Keratinocyte (primary cell): ENCODE results near the gene ARHGAP5. TPM values are rescaled to one million over a fixed set of nuclear protein-coding genes. Genes with fewer than 3 reads are reported as not detected.

Experiments
- DNase-seq: peaks from one replicate; pipeline ENCODE4 v3.0.0-alpha.2; 2011; ENCODE audit warnings: low read depth, missing footprints, low spot score
- FAIRE-seq: peaks from 2 replicates; lab custom pipeline; 2011; peaks lifted over from hg19 to GRCh38; lab: Jason Lieb, UNC
- H2AFZ ChIP-seq: 2 replicates; pipeline ENCODE4 v1.6.0; 2012; ENCODE audit warnings: low read length, control low read depth, inconsistent platforms; ENCODE audit not compliant: control insufficient read depth
- H3K27ac ChIP-seq: 2 replicates; pipeline ENCODE4 v1.5.1; 2011; ENCODE audit warnings: low read length; ENCODE audit not compliant: control insufficient read depth, insufficient read depth
- H3K27me3 ChIP-seq: 3 replicates; pipeline ENCODE4 v1.6.0; 2011; ENCODE audit warnings: low read length; ENCODE audit not compliant: control insufficient read depth, insufficient read depth; ENCODE audit errors: extremely low read depth
- H3K36me3 ChIP-seq, 2 experiments: 2 replicates in 1 of 2; 3 replicates in 1 of 2; pipeline ENCODE4 v1.5.1; 2011; ENCODE audit warnings: low read length in 2 of 2, mild to moderate bottlenecking in 1 of 2; ENCODE audit not compliant: control insufficient read depth in 2 of 2, insufficient read depth in 2 of 2; ENCODE audit errors: extremely low read depth in 1 of 2
- H3K4me1 ChIP-seq: 3 replicates; pipeline ENCODE4 v1.5.1; 2011; ENCODE audit warnings: low read length; ENCODE audit not compliant: control insufficient read depth, insufficient read depth; ENCODE audit errors: extremely low read depth
- H3K4me2 ChIP-seq: 3 replicates; pipeline ENCODE4 v1.6.0; 2011; ENCODE audit warnings: low read depth, low read length; ENCODE audit not compliant: control insufficient read depth, insufficient read depth; ENCODE audit errors: extremely low read depth
- H3K4me3 ChIP-seq, 3 experiments: fragments of 200-600 bp in 1 of 3; sonication (generic) in 1 of 3; 2 replicates in 2 of 3; 3 replicates in 1 of 3; pipeline ENCODE4 v1.5.1; 2011 to 2016; ENCODE audit warnings: low read length in 3 of 3, mild to moderate bottlenecking in 3 of 3, control low read depth in 2 of 3, inconsistent platforms in 1 of 3, low read depth in 1 of 3, mixed read lengths in 1 of 3, mixed run types in 1 of 3, moderate library complexity in 1 of 3; ENCODE audit not compliant: control insufficient read depth in 2 of 3, insufficient read depth in 2 of 3; ENCODE audit errors: extremely low read depth in 1 of 3
- H3K79me2 ChIP-seq: 2 replicates; pipeline ENCODE4 v1.6.0; 2012; ENCODE audit warnings: low read length; ENCODE audit not compliant: control insufficient read depth, insufficient read depth
- H3K9ac ChIP-seq: 3 replicates; pipeline ENCODE4 v1.6.0; 2011; ENCODE audit warnings: low read length; ENCODE audit not compliant: control insufficient read depth, insufficient read depth; ENCODE audit errors: extremely low read depth
- H3K9me1 ChIP-seq: 3 replicates; pipeline ENCODE4 v1.6.0; 2011; ENCODE audit warnings: low read length; ENCODE audit not compliant: control insufficient read depth, insufficient read depth; ENCODE audit errors: extremely low read depth
- H3K9me3 ChIP-seq: 2 replicates; pipeline ENCODE4 v1.5.1; 2012; ENCODE audit warnings: low read depth, low read length; ENCODE audit not compliant: control insufficient read depth
- H4K20me1 ChIP-seq: 3 replicates; pipeline ENCODE4 v1.6.0; 2011; ENCODE audit warnings: low read length; ENCODE audit not compliant: control insufficient read depth, insufficient read depth; ENCODE audit errors: extremely low read depth
- EZH2 ChIP-seq: IDR thresholded peaks from one replicate; pipeline ENCODE4 v1.6.1; 2012; ENCODE audit warnings: inconsistent platforms, mild to moderate bottlenecking, low read length, moderate library complexity
- dilution Hi-C: fragments of 300-500 bp; cut with MboI; formaldehyde crosslinking; loops from one replicate; pipeline ENCODE4 v1.7.0; 2020; ENCODE audit warnings: low sequenced_read_pairs; ENCODE audit not compliant: extremely low pct_ligation_motif_present
- polyA plus RNA-seq, 5 experiments: library from polyadenylated mRNA; depleted of rRNA in 3 of 5; stranded (reverse) in 3 of 5; stranded (forward) in 1 of 5; unstranded in 1 of 5; fragments of >200 nt; gene quantifications; 1 replicate in 1 of 5; 2 replicates in 3 of 5; 3 replicates in 1 of 5; pipeline versions ENCODE4 v1.2.1 to v1.2.3, GENCODE V29; 2011 to 2012; ENCODE audit warnings: missing spikeins in 2 of 5, low read depth in 1 of 5, low replicate concordance in 1 of 5
- TF ChIP-seq, protein P1 (sequence below), 3 experiments: IDR thresholded peaks in 1 of 3; conservative IDR thresholded peaks in 1 of 3; optimal IDR thresholded peaks in 1 of 3; 2 replicates in 2 of 3; 3 replicates in 1 of 3; pipeline versions ENCODE3 to v1.5.1; 2011; ENCODE audit warnings: low read length in 3 of 3, mild to moderate bottlenecking in 3 of 3, moderate library complexity in 2 of 3, control low read depth in 1 of 3, inconsistent platforms in 1 of 3; ENCODE audit not compliant: insufficient read depth in 2 of 3; ENCODE audit errors: extremely low read depth in 1 of 3

Gene ARHGAP5
- polyA plus RNA-seq, 1 donor (not counting 4 experiments of a cell fraction or from before 2014, with no cell fraction given): 43.1 TPM

DNA sequence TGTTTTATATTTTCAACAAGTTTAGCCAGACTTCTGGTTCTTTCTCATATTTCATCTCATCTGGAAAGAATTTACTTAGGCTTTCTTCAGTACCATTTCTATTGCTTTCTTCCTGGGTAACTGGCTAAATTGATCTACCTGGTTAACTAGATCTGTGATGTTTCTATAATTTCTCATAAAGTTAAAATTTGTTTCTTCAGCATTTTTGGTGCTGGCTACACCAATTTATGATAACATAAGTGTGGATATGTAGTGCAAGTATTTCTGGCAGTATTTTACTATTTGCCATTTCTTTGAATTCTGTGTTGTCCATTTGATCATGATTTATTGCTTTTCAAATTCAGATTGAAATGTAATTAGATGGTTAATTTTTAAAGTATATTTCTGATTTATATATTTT is 25.9 kb downstream of the ARHGAP5 start:
- no peak overlapping the region for H3K27ac ChIP-seq
- H3K9me1 ChIP-seq: no peaks in the 10 kb centered on the region
- DNase-seq (no peak), FAIRE-seq (no peak)
- H3K27me3 ChIP-seq: no peaks in the 10 kb centered on the region
- no peaks in the 10 kb centered on the region for H4K20me1 ChIP-seq
- H3K4me2 ChIP-seq: no peak overlapping the region
- peaks cover 1 to 4% of the 10 kb centered on the region in 2 experiments for H3K36me3 ChIP-seq
- no peaks in the 10 kb centered on the region for H3K9me3 ChIP-seq
- no peak overlapping the region for H3K4me3 ChIP-seq
- TF ChIP-seq, protein P1, sequence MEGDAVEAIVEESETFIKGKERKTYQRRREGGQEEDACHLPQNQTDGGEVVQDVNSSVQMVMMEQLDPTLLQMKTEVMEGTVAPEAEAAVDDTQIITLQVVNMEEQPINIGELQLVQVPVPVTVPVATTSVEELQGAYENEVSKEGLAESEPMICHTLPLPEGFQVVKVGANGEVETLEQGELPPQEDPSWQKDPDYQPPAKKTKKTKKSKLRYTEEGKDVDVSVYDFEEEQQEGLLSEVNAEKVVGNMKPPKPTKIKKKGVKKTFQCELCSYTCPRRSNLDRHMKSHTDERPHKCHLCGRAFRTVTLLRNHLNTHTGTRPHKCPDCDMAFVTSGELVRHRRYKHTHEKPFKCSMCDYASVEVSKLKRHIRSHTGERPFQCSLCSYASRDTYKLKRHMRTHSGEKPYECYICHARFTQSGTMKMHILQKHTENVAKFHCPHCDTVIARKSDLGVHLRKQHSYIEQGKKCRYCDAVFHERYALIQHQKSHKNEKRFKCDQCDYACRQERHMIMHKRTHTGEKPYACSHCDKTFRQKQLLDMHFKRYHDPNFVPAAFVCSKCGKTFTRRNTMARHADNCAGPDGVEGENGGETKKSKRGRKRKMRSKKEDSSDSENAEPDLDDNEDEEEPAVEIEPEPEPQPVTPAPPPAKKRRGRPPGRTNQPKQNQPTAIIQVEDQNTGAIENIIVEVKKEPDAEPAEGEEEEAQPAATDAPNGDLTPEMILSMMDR (optimal IDR thresholded peaks at IDR 0.05 in 1 of 3, IDR thresholded peaks at IDR 0.05 in 1 of 3, conservative IDR thresholded peaks at IDR 0.05 in 1 of 3; ENCODE audit: extremely low read depth in 1 of 3, insufficient read depth in 2 of 3, low read length in 3 of 3): no peak
- no peak for TF ChIP-seq EZH2
- H3K9ac ChIP-seq: no peak overlapping the region
- no peak overlapping the region for H2AFZ ChIP-seq
- H3K4me1 ChIP-seq: no peaks in the 10 kb centered on the region
- dilution Hi-C loops: no loop called here
- H3K79me2 ChIP-seq: peaks cover 95% of the 10 kb centered on the region

- H3K4me3 ChIP-seq: no peak overlapping the region
- H2AFZ ChIP-seq: no peak overlapping the region
- no peaks in the 10 kb centered on the region for H3K9me1 ChIP-seq
- H4K20me1 ChIP-seq: no peaks in the 10 kb centered on the region
- no peak for DNase-seq
- no peak for FAIRE-seq
- H3K79me2 ChIP-seq: peaks cover 92% of the 10 kb centered on the region
- H3K9ac ChIP-seq: no peak overlapping the region
- H3K27ac ChIP-seq: no peak overlapping the region
- TF ChIP-seq, protein P1 (optimal IDR thresholded peaks at IDR 0.05 in 1 of 3, IDR thresholded peaks at IDR 0.05 in 1 of 3, conservative IDR thresholded peaks at IDR 0.05 in 1 of 3; ENCODE audit: extremely low read depth in 1 of 3, insufficient read depth in 2 of 3, low read length in 3 of 3): no peak
- TF ChIP-seq EZH2: no peak
- dilution Hi-C loops: no loop called here
- H3K27me3 ChIP-seq: no peaks in the 10 kb centered on the region
- H3K9me3 ChIP-seq: no peaks in the 10 kb centered on the region
- H3K4me2 ChIP-seq: no peak overlapping the region
- H3K4me1 ChIP-seq: no peaks in the 10 kb centered on the region
- H3K36me3 ChIP-seq: peaks cover 1 to 4% of the 10 kb centered on the region in 2 experiments
Measured at GRCh38 chr14:32104308-32104707, 27.2 kb downstream of the ARHGAP5 start.
